Measurements from ENCODE around the gene SRXN1.
"Not testable (repeated sequence)": the region's sequence is repeated elsewhere in the genome, so short reads cannot be mapped to it uniquely, and the experiment has no call there.

SRXN1 gene

GRCh38 chr20:697826-698225 lies 44.8 kb upstream of the SRXN1 start:
- Mint-ChIP-seq H3K27me3 (ENCODE audit: low read depth, poor library complexity) (peaks cover 28% of the 10 kb centered on the region), H3K4me1 (peaks cover 25% of the 10 kb centered on the region), H3K9me3 (no peaks in the 10 kb centered on the region), H3K4me3 (no peak overlapping the region), H3K36me3 (ENCODE audit: low read depth) (no peaks in the 10 kb centered on the region), H3K27ac (peak overlapping the region; percentile 69)
- no peak for TF ChIP-seq CTCF (IDR thresholded peaks at IDR 0.05)
- DNase-seq, result no peak

GRCh38 chr20:695165-695866 lies 42.3 kb upstream of the SRXN1 start:
- Mint-ChIP-seq H3K27ac (no peak overlapping the region), H3K36me3 (ENCODE audit: low read depth) (no peaks in the 10 kb centered on the region), H3K4me3 (no peak overlapping the region), H3K4me1 (peaks cover 20% of the 10 kb centered on the region), H3K27me3 (ENCODE audit: low read depth, poor library complexity) (peaks cover 44% of the 10 kb centered on the region), H3K9me3 (no peaks in the 10 kb centered on the region)
- TF ChIP-seq CTCF (IDR thresholded peaks at IDR 0.05), result no peak
- no peak for DNase-seq

GRCh38 chr20:694496-694895 lies 41.5 kb upstream of the SRXN1 start:
- H3K36me3 Mint-ChIP-seq (ENCODE audit: low read depth), result no peaks in the 10 kb centered on the region
- H3K9me3 Mint-ChIP-seq, result no peaks in the 10 kb centered on the region
- peaks cover 13% of the 10 kb centered on the region for H3K4me1 Mint-ChIP-seq
- no peak overlapping the region for H3K27ac Mint-ChIP-seq
- DNase-seq, result no peak
- no peak for TF ChIP-seq CTCF (IDR thresholded peaks at IDR 0.05)
- H3K27me3 Mint-ChIP-seq (ENCODE audit: low read depth, poor library complexity), result peaks cover 42% of the 10 kb centered on the region
- no peak overlapping the region for H3K4me3 Mint-ChIP-seq

- not testable (repeated sequence) for H3K4me3 Mint-ChIP-seq; H3K9me3 Mint-ChIP-seq; DNase-seq; H3K36me3 Mint-ChIP-seq (ENCODE audit: low read depth); H3K27ac Mint-ChIP-seq
- peaks cover 49% of the 10 kb centered on the region for H3K27me3 Mint-ChIP-seq (ENCODE audit: low read depth, poor library complexity)
- H3K4me1 Mint-ChIP-seq, result peaks cover 18% of the 10 kb centered on the region
Observed at GRCh38 chr20:693786-694185, 40.8 kb upstream of the SRXN1 start.

GRCh38 chr20:692044-692443 lies 39.0 kb upstream of the SRXN1 start:
- H3K27me3 Mint-ChIP-seq (ENCODE audit: low read depth, poor library complexity), result peaks cover 61% of the 10 kb centered on the region
- H3K36me3 Mint-ChIP-seq (ENCODE audit: low read depth), result no peaks in the 10 kb centered on the region
- H3K4me3 Mint-ChIP-seq, result no peak overlapping the region
- H3K27ac Mint-ChIP-seq, result no peak overlapping the region
- H3K9me3 Mint-ChIP-seq, result no peaks in the 10 kb centered on the region
- no peak for TF ChIP-seq CTCF (IDR thresholded peaks at IDR 0.05)
- H3K4me1 Mint-ChIP-seq, result peaks cover 24% of the 10 kb centered on the region
- no peak for DNase-seq

GRCh38 chr20:689947-690346 lies 36.9 kb upstream of the SRXN1 start:
- peaks cover 73% of the 10 kb centered on the region for H3K27me3 Mint-ChIP-seq (ENCODE audit: low read depth, poor library complexity)
- H3K4me3 Mint-ChIP-seq, result no peak overlapping the region

More at GRCh38 chr20:689947-690346, 36.9 kb upstream of the SRXN1 start:
- no peak for TF ChIP-seq CTCF (IDR thresholded peaks at IDR 0.05)
- DNase-seq, result no peak
- Mint-ChIP-seq H3K36me3 (ENCODE audit: low read depth) (no peaks in the 10 kb centered on the region), H3K9me3 (no peaks in the 10 kb centered on the region), H3K4me1 (peaks cover 24% of the 10 kb centered on the region), H3K27ac (no peak overlapping the region)
